LNCaP clone FGC (cell line): ENCODE results near the gene COL6A2.

Source experiments
- DNase-seq: peaks from one replicate; pipeline ENCODE4 v3.0.0-alpha.2; 2011; ENCODE audit warnings: low read depth
- H3K4me3 ChIP-seq: 2 replicates; pipeline ENCODE4 v1.5.1; 2011; ENCODE audit warnings: mild to moderate bottlenecking, low read depth, low read length, control low read depth
- TF ChIP-seq, protein P1 (sequence below): IDR thresholded peaks from 2 replicates; pipeline ENCODE4 v1.5.1; 2012; ENCODE audit warnings: mild to moderate bottlenecking; ENCODE audit not compliant: control insufficient read depth, insufficient read depth; ENCODE audit errors: extremely low read depth

The COL6A2 gene

DNA sequence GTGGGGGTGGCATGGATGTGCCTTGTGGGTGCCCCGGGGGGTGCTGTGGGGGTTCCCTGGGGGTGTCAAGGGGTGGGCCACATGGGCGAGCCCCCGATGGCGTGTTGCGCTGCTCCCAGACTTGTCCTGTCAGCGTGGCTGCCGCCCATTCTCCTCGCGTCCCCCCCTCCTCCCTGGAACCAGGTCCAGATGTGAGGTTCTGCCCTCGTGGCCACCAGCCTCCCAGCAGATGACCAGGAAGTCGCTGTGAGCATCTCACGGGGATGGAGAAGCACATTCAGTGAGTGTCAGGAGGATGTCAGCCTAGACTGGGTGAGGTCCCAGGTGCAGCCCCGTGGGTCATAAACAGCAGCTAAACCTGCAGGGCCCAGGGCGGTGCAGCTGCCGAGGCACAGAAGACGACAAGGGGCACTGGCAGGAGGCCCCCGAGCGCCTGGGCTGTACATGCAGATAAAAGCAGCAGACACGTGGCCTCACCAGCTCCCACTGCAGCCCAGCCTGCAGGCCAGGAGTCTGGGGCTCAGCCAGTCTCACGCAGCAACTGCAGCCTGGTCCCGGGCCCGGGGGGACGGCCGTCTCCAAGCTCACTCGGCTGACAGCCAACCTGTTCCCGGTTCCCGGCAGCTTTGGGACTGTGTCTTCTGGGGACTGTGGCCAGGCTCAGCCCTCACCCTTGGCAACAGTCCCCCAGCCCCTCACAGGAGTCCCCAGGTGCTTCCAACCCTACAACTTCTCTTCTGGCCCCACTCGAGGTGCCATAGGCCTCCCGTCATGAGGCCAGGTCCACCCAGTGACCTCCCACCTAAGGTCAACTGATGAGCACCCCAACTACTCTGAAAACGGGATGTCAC is 17.5 kb upstream of the COL6A2 start:
- TF ChIP-seq, protein P1, sequence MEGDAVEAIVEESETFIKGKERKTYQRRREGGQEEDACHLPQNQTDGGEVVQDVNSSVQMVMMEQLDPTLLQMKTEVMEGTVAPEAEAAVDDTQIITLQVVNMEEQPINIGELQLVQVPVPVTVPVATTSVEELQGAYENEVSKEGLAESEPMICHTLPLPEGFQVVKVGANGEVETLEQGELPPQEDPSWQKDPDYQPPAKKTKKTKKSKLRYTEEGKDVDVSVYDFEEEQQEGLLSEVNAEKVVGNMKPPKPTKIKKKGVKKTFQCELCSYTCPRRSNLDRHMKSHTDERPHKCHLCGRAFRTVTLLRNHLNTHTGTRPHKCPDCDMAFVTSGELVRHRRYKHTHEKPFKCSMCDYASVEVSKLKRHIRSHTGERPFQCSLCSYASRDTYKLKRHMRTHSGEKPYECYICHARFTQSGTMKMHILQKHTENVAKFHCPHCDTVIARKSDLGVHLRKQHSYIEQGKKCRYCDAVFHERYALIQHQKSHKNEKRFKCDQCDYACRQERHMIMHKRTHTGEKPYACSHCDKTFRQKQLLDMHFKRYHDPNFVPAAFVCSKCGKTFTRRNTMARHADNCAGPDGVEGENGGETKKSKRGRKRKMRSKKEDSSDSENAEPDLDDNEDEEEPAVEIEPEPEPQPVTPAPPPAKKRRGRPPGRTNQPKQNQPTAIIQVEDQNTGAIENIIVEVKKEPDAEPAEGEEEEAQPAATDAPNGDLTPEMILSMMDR, result no peak
- no peak for DNase-seq
- H3K4me3 ChIP-seq, result no peak overlapping the region

DNA sequence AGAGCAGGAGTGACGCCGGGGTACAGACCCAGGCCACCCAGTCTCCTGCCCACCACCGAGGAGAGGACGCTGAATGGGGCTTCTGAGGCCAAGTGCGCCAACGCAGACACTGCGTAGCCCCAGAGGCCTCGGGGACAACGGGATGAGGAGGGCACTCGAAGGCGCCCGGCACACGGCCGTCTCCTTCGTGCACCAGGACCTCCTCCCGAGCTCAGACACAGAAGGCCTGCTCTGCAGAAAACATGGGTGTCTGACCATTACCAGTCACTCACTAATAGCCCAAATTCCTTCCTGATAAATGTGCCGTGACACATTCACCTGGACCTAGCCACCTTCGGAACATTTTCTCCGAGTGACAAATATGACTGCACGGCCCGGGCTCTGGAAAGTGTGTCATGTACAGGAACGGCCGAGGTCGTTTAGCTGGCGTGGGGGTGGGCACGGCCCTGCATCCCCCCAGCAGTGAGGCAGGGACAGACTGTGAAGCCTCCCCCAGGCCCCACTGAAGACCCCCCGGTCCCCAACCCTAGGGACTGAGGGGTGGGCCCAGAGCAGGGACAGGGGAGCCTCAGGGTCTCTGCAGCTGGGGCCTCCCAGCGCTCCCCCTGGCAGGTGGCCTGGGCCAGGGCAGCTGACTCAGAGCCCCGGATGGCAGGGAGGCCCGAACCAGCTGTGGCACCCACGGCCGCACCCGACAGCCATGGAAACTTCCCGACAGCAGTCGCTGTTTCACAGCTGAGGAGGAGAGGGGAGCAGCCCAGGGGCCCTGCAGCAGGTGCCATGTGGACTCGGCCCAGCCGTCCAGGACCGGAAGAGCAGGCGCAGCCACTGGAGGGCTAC is 16.7 kb upstream of the COL6A2 start:
- no peak overlapping the region for H3K4me3 ChIP-seq
- TF ChIP-seq, protein P1, result no peak

DNA sequence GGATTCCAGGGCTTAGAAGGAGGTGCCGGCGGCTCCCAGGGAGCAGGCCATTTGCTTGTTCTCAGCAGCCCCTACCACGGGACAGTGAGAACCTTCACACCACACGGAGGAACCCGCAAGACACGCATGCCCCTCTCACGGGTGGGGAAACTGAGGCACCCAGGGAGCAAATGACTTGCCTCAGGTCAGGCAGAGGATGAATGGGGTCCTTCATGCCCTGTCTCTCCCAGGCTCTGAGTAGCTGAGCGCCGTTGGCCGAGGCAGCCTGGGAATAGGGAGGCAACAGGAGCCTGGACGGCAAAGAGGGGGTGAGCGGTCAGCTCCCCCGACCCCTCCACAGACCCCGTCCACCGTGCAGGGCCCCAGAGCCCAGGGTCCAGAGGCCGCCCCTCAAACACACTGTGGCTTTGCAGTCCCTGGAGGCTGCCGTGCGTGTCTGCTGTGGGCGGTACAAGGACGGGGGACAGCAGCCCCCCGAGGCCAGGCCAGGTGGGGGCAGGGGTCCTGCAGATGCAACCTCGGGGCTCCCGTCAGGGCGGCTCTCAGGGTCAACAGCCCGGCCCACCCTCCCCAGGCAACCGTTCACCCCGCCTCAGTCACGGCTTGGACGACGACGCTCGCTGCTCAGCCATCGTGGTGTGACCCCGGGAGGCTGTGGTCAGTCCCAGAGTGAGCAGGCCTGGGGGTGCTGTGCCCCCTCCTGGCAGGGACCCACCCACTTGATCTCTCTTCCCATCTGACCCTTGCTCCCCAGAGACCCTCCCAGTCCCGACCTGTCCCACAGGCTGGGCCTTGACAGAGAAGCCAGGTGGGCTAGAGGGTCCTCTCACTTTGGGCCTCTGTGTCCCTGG is 15.8 kb upstream of the COL6A2 start:
- no peak overlapping the region for H3K4me3 ChIP-seq
- DNase-seq, result no peak

More for the DNA sequence above, 16.7 kb upstream of the COL6A2 start:
- DNase-seq, result no peak

DNA sequence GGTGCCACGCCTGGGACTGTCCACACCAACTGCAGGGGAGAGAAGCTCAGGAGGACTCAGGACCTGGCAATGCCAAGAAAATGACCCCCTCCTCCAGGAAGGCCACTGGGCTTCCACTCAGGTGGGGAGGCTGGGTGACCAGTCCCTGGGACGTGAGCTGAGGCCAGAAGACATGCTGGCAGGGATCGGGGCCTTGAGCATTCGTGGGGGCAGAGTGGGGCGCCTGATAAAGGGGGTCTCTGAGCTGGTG is 15.3 kb upstream of the COL6A2 start:
- TF ChIP-seq, protein P1, result no peak
- no peak overlapping the region for H3K4me3 ChIP-seq
- no peak for DNase-seq

More for the DNA sequence above, 15.8 kb upstream of the COL6A2 start:
- TF ChIP-seq, protein P1, result no peak

DNA sequence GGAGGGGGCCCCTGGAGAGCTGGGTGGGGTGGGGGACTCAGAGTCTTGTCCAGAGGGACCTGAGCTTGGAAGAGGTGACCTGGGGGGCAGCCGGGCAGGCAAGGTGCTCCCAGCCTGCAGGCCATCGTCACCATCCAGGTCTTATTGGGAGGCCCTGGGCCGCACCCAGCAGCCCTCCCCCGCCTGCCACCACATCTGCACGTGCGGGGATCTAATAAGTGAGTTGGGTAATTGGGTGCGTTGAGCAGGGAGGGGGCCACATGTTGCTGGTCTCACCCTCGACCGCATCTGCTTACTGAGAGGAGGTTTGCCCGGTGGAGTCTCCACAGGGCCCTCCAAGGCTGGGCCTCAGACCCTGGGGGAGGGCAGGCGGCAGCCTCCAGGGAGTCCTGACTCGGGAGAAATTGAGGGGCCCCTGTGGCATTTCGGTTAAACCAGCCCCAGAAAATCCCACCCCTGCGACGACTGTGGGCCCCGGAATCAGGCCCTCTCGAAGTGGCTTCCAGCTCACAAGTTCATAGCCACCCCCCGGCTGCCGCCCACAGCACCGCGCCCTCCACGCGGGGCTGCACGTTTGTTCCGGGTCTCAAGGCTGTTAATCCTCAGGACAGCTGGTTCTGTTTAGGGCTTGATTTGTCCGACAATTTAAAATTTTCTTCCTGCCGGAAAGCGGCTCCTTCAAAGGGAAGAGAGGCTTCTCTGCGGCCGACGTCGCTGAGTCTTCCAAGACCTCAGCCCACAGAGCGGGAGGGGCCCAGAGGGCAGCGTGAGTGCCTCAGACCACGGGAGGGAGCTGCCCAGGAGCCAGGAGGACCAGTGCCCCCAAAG is 14.7 kb upstream of the COL6A2 start:
- H3K4me3 ChIP-seq, result no peak overlapping the region
- DNase-seq, result no peak
- TF ChIP-seq, protein P1, result no peak
